Fibroblast of villous mesenchyme (primary cell): ENCODE results near the gene CPNE5. TPM values are rescaled to one million over a fixed set of nuclear protein-coding genes. Genes with fewer than 3 reads are reported as not detected.

Source experiments
- DNase-seq: peaks from one replicate; pipeline ENCODE4 v3.0.0-alpha.2; 2010; ENCODE audit warnings: low read depth
- H3K4me3 ChIP-seq: 2 replicates; pipeline ENCODE4 v1.5.1; 2011; ENCODE audit warnings: low read depth, mild to moderate bottlenecking, low read length
- total RNA-seq: library from RNA; depleted of rRNA; stranded (reverse); fragments of >200 nt; gene quantifications from 2 replicates; pipeline ENCODE4 v1.2.3, GENCODE V29; 2012
- TF ChIP-seq, protein P1 (sequence below): IDR thresholded peaks from 2 replicates; pipeline ENCODE4 v1.5.1; 2012; ENCODE audit warnings: low read depth, mild to moderate bottlenecking, low read length; ENCODE audit not compliant: insufficient read depth

Gene CPNE5
- total RNA-seq, 1 donor: under 0.01 TPM

GRCh38 chr6:36863670-36864540 lies 24.7 kb upstream of the CPNE5 start:
- no peak for DNase-seq
- TF ChIP-seq, protein P1, sequence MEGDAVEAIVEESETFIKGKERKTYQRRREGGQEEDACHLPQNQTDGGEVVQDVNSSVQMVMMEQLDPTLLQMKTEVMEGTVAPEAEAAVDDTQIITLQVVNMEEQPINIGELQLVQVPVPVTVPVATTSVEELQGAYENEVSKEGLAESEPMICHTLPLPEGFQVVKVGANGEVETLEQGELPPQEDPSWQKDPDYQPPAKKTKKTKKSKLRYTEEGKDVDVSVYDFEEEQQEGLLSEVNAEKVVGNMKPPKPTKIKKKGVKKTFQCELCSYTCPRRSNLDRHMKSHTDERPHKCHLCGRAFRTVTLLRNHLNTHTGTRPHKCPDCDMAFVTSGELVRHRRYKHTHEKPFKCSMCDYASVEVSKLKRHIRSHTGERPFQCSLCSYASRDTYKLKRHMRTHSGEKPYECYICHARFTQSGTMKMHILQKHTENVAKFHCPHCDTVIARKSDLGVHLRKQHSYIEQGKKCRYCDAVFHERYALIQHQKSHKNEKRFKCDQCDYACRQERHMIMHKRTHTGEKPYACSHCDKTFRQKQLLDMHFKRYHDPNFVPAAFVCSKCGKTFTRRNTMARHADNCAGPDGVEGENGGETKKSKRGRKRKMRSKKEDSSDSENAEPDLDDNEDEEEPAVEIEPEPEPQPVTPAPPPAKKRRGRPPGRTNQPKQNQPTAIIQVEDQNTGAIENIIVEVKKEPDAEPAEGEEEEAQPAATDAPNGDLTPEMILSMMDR: no peak
- H3K4me3 ChIP-seq: no peak overlapping the region

DNA sequence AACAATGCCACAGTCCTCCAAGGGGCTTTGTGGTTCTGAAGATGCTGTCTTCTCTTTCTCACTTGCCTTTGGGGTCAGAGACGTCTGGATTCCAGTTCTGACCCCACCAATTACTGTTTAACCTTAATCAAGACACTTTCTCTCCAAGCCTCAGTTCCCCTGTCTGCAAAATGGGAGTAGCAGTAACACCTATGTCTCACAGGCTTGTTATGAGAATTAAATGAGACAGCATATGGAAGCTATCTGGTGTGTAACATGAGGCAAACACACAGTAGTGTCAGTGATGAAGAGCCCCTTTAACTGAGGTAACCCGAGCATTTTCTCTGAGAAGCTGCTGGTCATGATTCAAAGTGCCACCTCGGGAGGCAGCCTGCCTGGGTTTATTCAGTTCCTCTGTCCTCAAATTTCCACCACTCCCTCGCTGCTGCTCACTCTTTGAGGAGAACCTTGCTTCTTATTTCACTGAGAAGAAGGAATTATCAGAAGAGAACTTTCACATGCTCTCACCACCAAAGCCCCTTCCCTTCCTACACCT lies 23.7 kb upstream of the CPNE5 start:
- no peak overlapping the region for H3K4me3 ChIP-seq
- TF ChIP-seq, protein P1: no peak
- no peak for DNase-seq

GRCh38 chr6:36862164-36862847 lies 23.1 kb upstream of the CPNE5 start:
- no peak overlapping the region for H3K4me3 ChIP-seq
- no peak for DNase-seq
- TF ChIP-seq, protein P1: no peak

- no peak overlapping the region for H3K4me3 ChIP-seq
- TF ChIP-seq, protein P1: no peak
- DNase-seq: no peak
These were observed 20.9 kb upstream of the CPNE5 start for GRCh38 chr6:36860126-36860525.

DNA sequence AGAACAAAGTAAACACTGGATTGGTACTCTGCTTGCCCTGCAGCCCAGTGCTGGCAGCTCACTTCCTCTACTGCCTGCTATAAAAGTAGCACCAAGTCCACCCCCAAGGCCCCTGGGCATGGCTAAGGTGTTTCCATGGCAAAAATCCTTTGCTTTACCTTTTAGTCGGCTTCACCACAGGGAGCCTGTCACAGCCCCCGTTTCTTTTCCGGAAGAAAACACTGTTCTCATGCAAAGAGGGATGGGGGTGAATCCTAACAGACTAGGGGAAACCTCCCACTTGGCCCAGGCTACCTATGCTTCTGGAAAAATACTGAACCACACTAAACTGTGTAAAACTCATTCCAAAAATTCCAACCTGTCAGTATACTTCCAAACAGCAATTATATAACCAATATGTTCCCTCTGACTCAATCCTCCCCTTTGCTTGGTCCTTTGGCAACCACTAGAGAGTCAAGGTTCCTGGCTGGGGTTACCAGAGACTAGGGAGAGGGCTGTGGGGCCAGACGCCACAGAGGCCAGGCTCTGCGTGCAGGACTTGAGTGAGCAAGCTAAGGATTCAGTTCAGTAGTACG lies 19.2 kb upstream of the CPNE5 start:
- TF ChIP-seq, protein P1: no peak
- DNase-seq: peak; percentile 86
- H3K4me3 ChIP-seq: no peak overlapping the region

- TF ChIP-seq, protein P1: no peak
- H3K4me3 ChIP-seq: no peak overlapping the region
- no peak for DNase-seq
These were observed 18.1 kb upstream of the CPNE5 start for GRCh38 chr6:36857325-36857724.
